Urinary bladder (tissue), 4 donors: ENCODE measurements around the gene CACNA1D. TPM values are rescaled to one million over a fixed set of nuclear protein-coding genes. Genes with fewer than 3 reads are reported as not detected.

Experiments
- DNase-seq: peaks from one replicate; pipeline ENCODE4 v3.0.0-alpha.2; 2015; ENCODE audit errors: extremely low spot score
- H3K27ac ChIP-seq: one replicate; pipeline ENCODE4 v1.5.1; 2013; ENCODE audit warnings: low read depth, mild to moderate bottlenecking, moderate library complexity
- H3K36me3 ChIP-seq: one replicate; pipeline ENCODE4 v1.6.1; 2013; ENCODE audit warnings: mild to moderate bottlenecking, moderate library complexity; ENCODE audit not compliant: insufficient read depth
- H3K4me1 ChIP-seq: one replicate; pipeline ENCODE4 v1.6.1; 2013; ENCODE audit warnings: mild to moderate bottlenecking, moderate library complexity; ENCODE audit not compliant: insufficient read depth
- H3K4me3 ChIP-seq: one replicate; pipeline ENCODE4 v1.5.1; 2013; ENCODE audit warnings: low read depth, low read length
- WGBS: extraction: QIAGEN DNeasy Blood & Tissue Kit; methylation state at CpG from one replicate; pipeline ENCODE4 v1.1.7; 2013; 5-methylcytosine and 5-hydroxymethylcytosine counted together
- polyA plus RNA-seq: library from polyadenylated mRNA; stranded (reverse); fragments of 200-250 nt; gene quantifications from one replicate; pipeline ENCODE4 v1.2.3, GENCODE V29; 2013
- total RNA-seq: library from RNA; depleted of rRNA; stranded (reverse); fragments of >200 nt; gene quantifications from one replicate; pipeline ENCODE4 v1.2.3, GENCODE V29; 2014
- donor health status: healthy with polysubstance abuse.
- donor health status: healthy.

Gene CACNA1D
- total and polyA plus RNA-seq, 2 donors = 1.6 to 23.5 TPM

DNA sequence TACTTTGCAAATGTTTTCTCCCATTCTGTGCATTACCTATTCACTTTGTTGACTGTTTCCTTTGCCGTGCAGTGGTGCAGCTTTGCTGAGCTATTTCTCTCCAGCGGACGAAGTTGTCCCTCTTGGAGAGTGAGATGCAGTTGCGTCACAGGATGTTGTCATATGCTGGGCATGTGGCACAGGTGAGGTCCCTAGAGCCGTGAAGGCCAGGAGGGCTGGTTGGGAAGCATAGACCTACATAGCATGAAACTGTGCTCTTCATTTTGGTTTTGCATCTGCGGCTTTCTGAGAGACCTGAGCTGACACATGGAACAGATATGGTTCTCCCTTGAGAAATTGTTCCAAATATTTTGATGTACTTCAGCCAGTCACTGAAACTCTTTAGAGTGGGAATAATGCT is 108.5 kb downstream of the CACNA1D start:
- no peak overlapping the region for H3K27ac ChIP-seq
- H3K4me3 ChIP-seq = no peak overlapping the region
- no peak for DNase-seq
- peaks cover 2% of the 10 kb centered on the region for H3K36me3 ChIP-seq
- WGBS = 92% methylated on average over 6 of the region's 6 CpGs
- H3K4me1 ChIP-seq = peaks cover 3% of the 10 kb centered on the region

DNA sequence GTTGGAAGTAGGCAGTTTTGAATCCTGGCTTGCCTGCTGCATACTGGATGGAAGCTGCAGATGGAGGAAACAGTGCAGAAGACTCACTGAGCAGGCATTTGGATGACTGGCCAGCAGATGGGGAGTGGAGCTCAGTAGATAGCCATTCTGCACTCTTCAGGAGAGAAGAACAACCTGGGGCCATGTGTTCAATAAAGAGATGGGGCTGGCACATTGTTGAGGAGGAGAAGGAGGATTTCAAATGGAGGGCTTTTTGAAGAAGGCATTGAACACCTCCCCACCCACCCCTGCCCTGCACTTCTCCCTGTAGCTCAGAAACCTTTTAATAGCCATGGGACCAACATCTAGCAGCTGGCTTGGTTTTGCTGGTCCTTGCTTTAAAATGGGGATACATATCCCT is 109.8 kb downstream of the CACNA1D start:
- DNase-seq = no peak
- no peaks in the 10 kb centered on the region for H3K4me1 ChIP-seq

GRCh38 chr3:53606793-53607192 is 112.4 kb downstream of the CACNA1D start:
- Histone ChIP-seq H3K36me3 (peaks cover 2% of the 10 kb centered on the region), H3K4me1 (no peaks in the 10 kb centered on the region), H3K4me3 (no peak overlapping the region), H3K27ac (no peak overlapping the region)
- WGBS = 76% methylated on average over 1 of the region's 1 CpG
- DNase-seq = no peak

More for the DNA sequence above, 109.8 kb downstream of the CACNA1D start:
- Histone ChIP-seq H3K36me3 (peaks cover 2% of the 10 kb centered on the region), H3K4me3 (no peak overlapping the region), H3K27ac (no peak overlapping the region)

DNA sequence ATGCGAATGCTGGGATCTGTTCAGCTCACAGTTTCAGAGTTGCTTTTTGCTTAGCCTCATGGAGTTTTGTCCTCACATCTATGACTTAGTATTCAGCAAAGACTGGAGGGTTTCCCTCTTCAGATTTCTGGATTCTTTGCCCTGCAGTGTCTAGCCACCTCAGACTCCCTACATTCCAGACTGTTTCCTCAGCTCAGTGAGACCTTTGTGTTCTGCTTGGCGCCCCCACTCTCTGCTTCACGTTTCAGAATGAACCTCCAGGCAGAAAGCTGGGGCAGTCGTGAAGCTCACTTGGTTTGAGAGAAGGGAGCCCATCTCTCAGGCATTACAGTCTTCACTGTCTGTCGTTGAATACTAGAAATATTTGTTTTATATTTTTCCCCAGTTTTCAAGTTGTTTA is 118.1 kb downstream of the CACNA1D start:
- Histone ChIP-seq H3K27ac (no peak overlapping the region), H3K4me3 (no peak overlapping the region), H3K36me3 (no peaks in the 10 kb centered on the region), H3K4me1 (no peaks in the 10 kb centered on the region)
- no peak for DNase-seq
- WGBS = 49% methylated on average over 5 of the region's 5 CpGs

DNA sequence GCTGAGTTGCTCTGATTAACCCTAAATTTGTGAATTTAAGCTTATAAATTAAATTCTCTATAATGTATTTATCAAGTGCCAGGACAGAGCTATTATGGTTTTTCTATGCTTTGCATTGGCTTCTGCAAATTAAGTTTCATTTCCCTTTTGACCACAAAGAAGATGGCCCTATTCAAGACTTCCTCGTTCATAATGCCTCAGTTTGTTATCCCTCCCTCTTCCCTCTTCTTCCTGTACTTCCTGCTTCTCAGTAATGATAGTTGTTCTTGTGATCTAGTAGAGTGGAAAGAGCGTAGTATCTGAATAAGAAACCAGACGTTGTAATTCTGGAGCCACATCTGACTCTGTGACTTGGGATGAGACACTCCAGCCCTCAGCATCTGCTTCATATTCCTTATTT is 118.7 kb downstream of the CACNA1D start:
- Histone ChIP-seq H3K27ac (no peak overlapping the region), H3K4me3 (no peak overlapping the region), H3K4me1 (no peaks in the 10 kb centered on the region), H3K36me3 (no peaks in the 10 kb centered on the region)
- WGBS = 59% methylated on average over 3 of the region's 3 CpGs
- DNase-seq = no peak

- WGBS = 84% methylated on average over 5 of the region's 5 CpGs
These were observed 119.9 kb downstream of the CACNA1D start for GRCh38 chr3:53614307-53614706.

GRCh38 chr3:53616321-53616720 is 121.9 kb downstream of the CACNA1D start:
- H3K27ac ChIP-seq = no peak overlapping the region

More at GRCh38 chr3:53614307-53614706, 119.9 kb downstream of the CACNA1D start:
- Histone ChIP-seq H3K36me3 (no peaks in the 10 kb centered on the region), H3K4me1 (no peaks in the 10 kb centered on the region), H3K27ac (no peak overlapping the region), H3K4me3 (no peak overlapping the region)
- DNase-seq = no peak

GRCh38 chr3:53616971-53617892 is 122.8 kb downstream of the CACNA1D start:
- Histone ChIP-seq H3K27ac (peak overlapping the region; percentile 42), H3K4me3 (no peak overlapping the region), H3K36me3 (no peaks in the 10 kb centered on the region), H3K4me1 (no peaks in the 10 kb centered on the region)
- no peak for DNase-seq
- 90% methylated on average over 7 of the region's 7 CpGs for WGBS

More at GRCh38 chr3:53616321-53616720, 121.9 kb downstream of the CACNA1D start:
- H3K4me1 ChIP-seq = no peaks in the 10 kb centered on the region
- WGBS = 44% methylated on average over 5 of the region's 5 CpGs
- no peaks in the 10 kb centered on the region for H3K36me3 ChIP-seq
- DNase-seq = no peak
- H3K4me3 ChIP-seq = no peak overlapping the region

DNA sequence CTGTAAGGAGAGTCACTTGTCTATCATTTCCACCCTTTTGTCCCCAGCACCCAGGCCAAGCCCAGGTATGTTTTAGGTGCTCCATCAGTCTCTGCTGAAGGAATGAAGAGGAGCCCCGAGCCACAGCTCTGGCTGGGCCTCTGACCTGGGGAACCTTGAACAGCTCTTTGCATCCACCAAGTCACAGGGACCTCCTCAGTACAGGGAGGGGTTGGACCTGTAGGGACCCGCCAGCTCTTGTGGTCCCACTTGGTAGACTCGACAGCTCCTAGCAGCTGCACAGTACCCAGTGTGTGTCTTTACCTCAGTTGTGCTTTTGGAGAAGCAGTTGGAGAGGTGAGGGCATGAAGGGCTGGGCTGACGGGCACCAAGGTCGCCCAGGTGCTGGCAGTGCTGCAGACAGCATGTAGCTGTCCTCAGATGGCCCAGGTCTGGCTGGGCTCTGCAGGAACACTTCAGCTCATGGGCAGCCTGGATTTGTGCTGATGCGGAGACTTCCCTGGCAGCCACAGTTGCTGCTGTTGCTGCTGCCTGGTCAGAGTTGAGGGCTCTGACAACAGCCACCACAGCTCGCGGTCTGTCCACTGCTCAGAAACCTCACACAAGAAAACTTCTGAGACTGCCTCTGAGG is 123.6 kb downstream of the CACNA1D start:
- H3K36me3 ChIP-seq = no peaks in the 10 kb centered on the region
- WGBS = 92% methylated on average over 8 of the region's 8 CpGs
- no peak for DNase-seq
- H3K27ac ChIP-seq = no peak overlapping the region
- no peak overlapping the region for H3K4me3 ChIP-seq
- H3K4me1 ChIP-seq = no peaks in the 10 kb centered on the region

- H3K4me3 ChIP-seq = no peak overlapping the region
- WGBS = 80% methylated on average over 6 of the region's 6 CpGs
- H3K36me3 ChIP-seq = no peaks in the 10 kb centered on the region
- DNase-seq = no peak
- H3K4me1 ChIP-seq = no peaks in the 10 kb centered on the region
- no peak overlapping the region for H3K27ac ChIP-seq
These were observed 124.1 kb downstream of the CACNA1D start for GRCh38 chr3:53618524-53618906.

- no peak overlapping the region for H3K4me3 ChIP-seq
- DNase-seq = no peak
- 82% methylated on average over 5 of the region's 5 CpGs for WGBS
These were observed 124.5 kb downstream of the CACNA1D start for GRCh38 chr3:53618936-53619335.

GRCh38 chr3:53624061-53624857 is 129.8 kb downstream of the CACNA1D start:
- H3K36me3 ChIP-seq = no peaks in the 10 kb centered on the region
- 74% methylated on average over 10 of the region's 10 CpGs for WGBS
- H3K4me3 ChIP-seq = no peak overlapping the region
- DNase-seq = no peak
- no peaks in the 10 kb centered on the region for H3K4me1 ChIP-seq
- no peak overlapping the region for H3K27ac ChIP-seq

More at GRCh38 chr3:53618936-53619335, 124.5 kb downstream of the CACNA1D start:
- Histone ChIP-seq H3K27ac (no peak overlapping the region), H3K4me1 (no peaks in the 10 kb centered on the region), H3K36me3 (no peaks in the 10 kb centered on the region)

DNA sequence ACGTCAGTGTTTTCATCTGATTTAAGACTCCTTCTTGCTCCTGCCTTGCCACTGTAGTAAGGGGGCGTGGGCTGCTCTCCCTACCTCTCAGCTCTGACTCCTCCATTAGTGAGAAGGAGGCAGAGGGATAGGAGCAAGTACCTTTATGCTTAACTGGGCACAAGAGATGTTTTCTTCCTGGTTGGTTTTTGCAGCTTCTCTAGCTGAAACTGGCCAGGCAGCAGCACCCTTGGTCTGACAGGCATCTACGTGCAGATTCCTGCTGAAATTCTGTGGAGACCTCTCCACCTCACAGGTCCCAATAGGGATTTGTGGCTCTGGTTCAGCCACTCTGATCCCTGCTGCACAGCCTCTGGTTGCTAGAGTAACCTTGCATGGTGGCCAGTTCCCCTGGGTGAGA is 132.5 kb downstream of the CACNA1D start:
- 71% methylated on average over 3 of the region's 3 CpGs for WGBS
- Histone ChIP-seq H3K4me3 (no peak overlapping the region), H3K27ac (no peak overlapping the region), H3K36me3 (no peaks in the 10 kb centered on the region), H3K4me1 (no peaks in the 10 kb centered on the region)
- DNase-seq = no peak
